Activated CD4-positive, alpha-beta T cell treated with anti-CD3 and anti-CD28 coated beads for 4 hours (primary cell): ENCODE results near the gene KIFC3.
"Not testable (repeated sequence)": the region's sequence is repeated elsewhere in the genome, so short reads cannot be mapped to it uniquely, and the experiment has no call there.

Experiments
- DNase-seq, 2 donors: peaks; one replicate each; pipeline ENCODE4 v3.0.0-alpha.2; 2020

The KIFC3 gene, protein sequence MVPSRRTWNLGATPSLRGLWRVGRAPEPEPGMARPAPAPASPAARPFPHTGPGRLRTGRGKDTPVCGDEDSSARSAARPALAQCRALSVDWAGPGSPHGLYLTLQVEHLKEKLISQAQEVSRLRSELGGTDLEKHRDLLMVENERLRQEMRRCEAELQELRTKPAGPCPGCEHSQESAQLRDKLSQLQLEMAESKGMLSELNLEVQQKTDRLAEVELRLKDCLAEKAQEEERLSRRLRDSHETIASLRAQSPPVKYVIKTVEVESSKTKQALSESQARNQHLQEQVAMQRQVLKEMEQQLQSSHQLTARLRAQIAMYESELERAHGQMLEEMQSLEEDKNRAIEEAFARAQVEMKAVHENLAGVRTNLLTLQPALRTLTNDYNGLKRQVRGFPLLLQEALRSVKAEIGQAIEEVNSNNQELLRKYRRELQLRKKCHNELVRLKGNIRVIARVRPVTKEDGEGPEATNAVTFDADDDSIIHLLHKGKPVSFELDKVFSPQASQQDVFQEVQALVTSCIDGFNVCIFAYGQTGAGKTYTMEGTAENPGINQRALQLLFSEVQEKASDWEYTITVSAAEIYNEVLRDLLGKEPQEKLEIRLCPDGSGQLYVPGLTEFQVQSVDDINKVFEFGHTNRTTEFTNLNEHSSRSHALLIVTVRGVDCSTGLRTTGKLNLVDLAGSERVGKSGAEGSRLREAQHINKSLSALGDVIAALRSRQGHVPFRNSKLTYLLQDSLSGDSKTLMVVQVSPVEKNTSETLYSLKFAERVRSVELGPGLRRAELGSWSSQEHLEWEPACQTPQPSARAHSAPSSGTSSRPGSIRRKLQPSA

GRCh38 chr16:57802341-57803133, at the start of gene KIFC3:
Gene KIFC3, minus strand, starts transcription at chr16:57802491. Its CDS starts 4,248 bp downstream, at chr16:57798243.
- peak; percentile 66 to 80 for DNase-seq

GRCh38 chr16:57848181-57848580, 45.9 kb upstream of the KIFC3 start:
- DNase-seq, result no peak

- not testable (repeated sequence) for DNase-seq
These were observed 44.6 kb upstream of the KIFC3 start for GRCh38 chr16:57846931-57847330.

- no peak for DNase-seq
These were observed 43.9 kb upstream of the KIFC3 start for GRCh38 chr16:57846078-57846697.

- DNase-seq, result no peak
These were observed 42.8 kb upstream of the KIFC3 start for GRCh38 chr16:57845115-57845514.

GRCh38 chr16:57844416-57845030, 42.2 kb upstream of the KIFC3 start:
- no peak for DNase-seq

DNA sequence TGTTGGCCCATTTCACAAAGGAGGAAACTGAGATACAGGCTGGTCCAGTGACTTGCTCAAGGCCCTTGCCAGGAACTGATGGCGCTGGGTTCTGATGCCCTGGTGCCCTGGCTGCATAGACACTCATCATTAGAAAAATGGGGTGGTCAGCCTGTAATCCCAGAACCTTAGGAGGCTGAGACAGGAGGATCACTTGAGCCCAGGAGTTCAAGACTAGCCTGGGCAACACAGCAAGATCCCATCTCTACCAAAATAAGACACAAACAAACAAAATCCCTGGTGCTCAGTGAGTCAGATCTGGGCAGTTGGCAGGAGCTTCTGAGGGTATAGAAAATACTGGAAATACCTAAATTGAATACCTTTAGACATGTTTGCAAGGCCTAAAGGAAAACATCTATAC, 41.1 kb upstream of the KIFC3 start:
- no peak for DNase-seq

- no peak for DNase-seq
These were observed 40.3 kb upstream of the KIFC3 start for GRCh38 chr16:57842601-57843000.

DNA sequence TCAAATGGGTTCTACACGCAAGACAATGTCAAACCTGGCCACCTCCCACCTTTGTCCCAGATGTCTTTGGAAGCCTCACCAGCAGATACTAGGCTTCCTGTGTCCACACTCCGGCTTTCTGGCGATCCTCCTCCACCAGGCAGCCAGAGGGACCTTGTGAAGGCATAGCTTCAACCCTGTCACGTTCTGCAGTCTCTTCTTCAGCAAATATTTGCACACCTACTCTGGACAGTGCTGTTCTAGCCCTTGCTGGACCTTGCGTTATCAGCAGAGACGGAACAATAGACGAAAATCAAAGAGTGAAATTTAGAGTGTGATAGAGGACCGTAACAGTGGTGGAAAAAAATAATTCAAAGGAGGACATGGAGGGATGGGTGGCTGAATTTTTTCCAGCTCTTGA, 38.5 kb upstream of the KIFC3 start:
- DNase-seq, result no peak

- no peak for DNase-seq
These were observed 35.9 kb upstream of the KIFC3 start for GRCh38 chr16:57838161-57838560.

DNA sequence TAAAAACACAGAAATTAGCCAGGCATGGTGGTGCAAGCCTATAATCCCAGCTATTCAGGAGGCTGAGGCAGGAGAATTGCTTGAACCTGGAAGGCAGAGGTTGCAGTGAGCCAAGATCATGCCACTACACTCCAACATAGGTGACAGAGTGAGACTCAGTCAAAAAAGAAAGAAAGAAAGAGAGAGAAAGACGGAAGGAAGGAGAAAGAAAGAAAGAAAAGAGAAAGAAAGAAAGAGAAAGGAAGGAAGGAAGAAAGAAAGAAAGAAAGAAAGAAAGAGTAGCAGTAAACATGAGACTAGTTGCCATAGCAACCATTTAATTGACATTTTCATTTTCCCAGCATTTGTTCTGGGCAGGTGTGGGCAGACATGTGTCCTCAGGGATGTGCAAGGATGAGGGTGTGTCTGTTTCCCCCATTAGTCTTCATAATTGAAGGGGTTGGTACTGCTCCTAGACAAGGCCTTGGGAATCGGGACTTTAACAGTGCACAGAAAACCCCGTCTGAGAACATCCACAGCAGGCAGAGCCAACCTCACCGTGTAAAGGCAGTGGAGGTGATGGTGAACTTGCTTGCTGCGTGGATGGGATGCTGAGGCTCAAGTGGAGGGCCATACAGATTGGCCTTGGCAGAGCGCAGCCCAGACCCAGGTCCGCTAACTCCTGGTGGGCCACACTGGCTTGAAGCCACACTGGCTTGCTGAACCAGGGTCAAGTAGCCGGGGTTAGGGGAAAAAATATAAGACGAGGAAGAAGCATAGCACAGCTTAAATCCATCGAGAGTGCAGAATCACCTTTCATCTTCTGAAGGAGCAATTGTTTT, 35.2 kb upstream of the KIFC3 start:
- no peak for DNase-seq

- not testable (repeated sequence) for DNase-seq
These were observed 33.1 kb upstream of the KIFC3 start for GRCh38 chr16:57835439-57835838.

GRCh38 chr16:57834936-57835335, 32.6 kb upstream of the KIFC3 start:
- DNase-seq, result no peak

DNA sequence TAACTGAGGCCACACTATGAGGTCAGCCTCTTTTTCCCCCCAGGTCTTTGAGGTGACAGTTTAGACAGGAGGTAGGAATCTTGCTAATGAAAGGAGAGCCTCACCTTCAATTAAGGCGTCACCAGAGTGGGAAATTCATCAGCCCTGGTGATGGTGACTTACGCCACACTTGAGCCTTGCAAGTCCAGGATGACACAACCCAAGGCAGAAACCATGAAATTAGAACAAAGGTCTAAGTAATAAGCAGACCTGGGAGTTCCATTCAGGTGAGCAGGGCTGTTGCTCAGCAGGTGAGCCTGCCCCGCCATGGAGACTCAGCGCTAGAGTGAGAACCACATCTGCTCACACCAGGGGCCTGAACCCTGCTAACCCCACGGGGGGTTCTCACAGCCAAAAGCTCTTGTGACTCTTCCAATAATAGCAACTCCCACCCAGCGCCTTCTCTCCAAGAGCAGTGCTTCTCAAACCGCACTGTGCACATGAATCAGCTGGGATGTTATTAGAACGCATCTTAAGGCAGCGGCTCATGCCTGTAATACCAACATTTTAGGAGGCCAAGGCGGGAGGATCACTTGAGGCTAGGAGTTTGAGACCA, 28.7 kb upstream of the KIFC3 start:
- no peak for DNase-seq

GRCh38 chr16:57829969-57830360, 27.7 kb upstream of the KIFC3 start:
- DNase-seq, result no peak

DNA sequence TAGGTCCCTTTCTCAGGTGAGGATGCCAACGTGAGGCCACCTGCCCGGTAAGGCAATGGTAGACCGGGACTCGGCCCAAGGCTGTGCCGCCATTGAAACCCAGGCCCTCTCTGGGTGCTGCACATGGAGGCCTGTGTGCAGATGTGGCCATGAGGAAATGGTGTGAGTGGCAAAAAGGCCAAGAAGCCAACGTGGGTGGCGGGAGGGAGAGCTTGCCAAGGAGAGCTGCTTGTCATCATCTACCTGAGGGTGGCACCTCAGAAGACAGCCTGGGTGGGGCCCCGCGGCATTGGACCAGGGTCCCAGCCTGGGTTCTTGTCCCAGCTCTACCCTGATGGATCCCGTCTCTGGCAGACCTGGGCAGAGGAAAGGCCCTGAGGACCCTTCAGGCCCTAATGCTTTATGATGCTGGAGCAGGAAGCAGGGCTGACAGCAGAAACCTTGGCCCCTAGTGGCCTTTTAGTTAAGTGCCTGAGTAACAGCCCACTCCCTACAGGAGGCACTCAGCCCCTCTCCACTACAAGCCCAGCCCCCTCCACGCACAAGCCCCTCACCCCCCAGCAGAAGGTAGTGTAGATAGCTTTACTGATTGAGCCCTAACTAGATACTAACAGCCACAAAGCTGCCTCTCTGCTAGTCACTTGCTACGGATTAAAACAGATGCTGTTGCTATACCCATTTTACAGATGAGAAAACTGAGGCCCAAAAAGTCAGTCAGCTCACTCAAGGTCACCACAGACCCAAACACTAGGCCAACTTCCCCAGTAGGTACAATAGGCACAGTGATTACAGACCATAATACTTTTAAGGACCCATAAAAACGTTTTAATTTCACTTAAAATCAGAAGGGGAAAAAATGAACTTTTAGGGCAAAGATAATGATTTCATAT, 26.2 kb upstream of the KIFC3 start:
- no peak for DNase-seq

DNA sequence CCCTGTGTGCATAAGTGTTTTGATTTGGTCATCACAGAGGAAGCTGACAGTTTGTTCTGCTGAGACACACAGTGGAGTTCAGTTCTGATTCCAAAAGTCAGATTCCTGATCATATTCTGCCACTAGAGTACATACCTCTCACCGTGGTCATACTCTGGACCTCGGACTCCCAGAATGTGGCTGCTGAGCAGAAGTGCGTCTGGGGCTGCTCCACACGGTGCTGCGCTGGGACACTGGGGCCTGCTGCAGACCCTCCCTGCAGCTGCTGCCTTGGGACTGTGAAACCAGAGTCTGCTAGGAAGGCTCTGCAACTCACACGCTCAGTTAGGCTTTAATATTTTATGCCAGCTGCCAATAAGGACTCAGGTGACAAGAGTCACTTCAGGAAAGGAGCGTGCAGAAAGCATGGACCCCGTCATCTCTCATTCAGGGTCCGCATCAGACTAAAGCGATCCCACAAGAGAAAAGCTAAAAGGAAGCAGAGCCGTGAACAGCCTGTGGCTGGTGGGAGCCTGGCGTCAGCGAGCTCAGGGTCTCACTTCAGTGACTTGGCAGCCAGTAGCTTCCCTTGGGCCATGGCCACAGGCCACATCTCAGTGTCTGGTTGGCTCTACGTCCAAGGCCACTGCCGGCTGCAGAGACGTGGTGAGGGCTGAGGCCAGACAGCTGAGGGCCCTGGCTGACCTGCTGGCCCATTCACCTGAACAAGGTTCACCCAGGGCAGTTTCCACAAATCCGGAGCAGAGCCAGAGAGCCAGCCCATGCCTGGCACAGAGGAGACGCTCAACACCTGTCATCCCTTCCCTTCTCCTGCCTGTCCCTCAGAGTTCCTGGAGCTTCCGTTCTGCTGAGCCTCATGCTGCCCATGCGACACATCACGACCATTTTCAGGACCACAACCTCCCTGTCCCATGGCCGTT, 24.7 kb upstream of the KIFC3 start:
- DNase-seq, result no peak

- no peak for DNase-seq
These were observed 23.8 kb upstream of the KIFC3 start for GRCh38 chr16:57826052-57826451.
